Gastroesophageal sphincter (tissue), 4 donors: ENCODE measurements around the gene SLC37A1. TPM values are rescaled to one million over a fixed set of nuclear protein-coding genes. Genes with fewer than 3 reads are reported as not detected.

Experiments
- ATAC-seq: fragments of 150-250 bp; one replicate; pipeline ENCODE4 v1.9.1; 2016; ENCODE audit warnings: mild to moderate bottlenecking, moderate library complexity
- H3K27ac ChIP-seq, 4 donors: fragments of 200-600 bp; sonication (generic) in 3 of 4; 1 replicate in 3 of 4; 2 replicates in 1 of 4; pipeline ENCODE4 v1.5.1; 2016 to 2019
- H3K27me3 ChIP-seq: fragments of 200-600 bp; sonication (generic); one replicate; pipeline ENCODE4 v1.5.1; 2019
- H3K36me3 ChIP-seq, 2 donors: fragments of 200-600 bp; sonication (generic); one replicate each; pipeline ENCODE4 v1.5.1; 2019; ENCODE audit warnings: control low read depth in 1 of 2
- H3K4me1 ChIP-seq, 3 donors: fragments of 200-600 bp; sonication (generic); 1 replicate in 2 of 3; 2 replicates in 1 of 3; pipeline ENCODE4 v1.5.1; 2016 to 2019; ENCODE audit warnings: control low read depth in 2 of 3
- H3K4me3 ChIP-seq, 2 donors: fragments of 200-600 bp; sonication (generic); one replicate each; pipeline ENCODE4 v1.5.1; 2019; ENCODE audit warnings: mild to moderate bottlenecking in 1 of 2, moderate library complexity in 1 of 2
- H3K9me3 ChIP-seq, 3 donors: fragments of 200-600 bp; sonication (generic); one replicate each; pipeline ENCODE4 v1.5.1; 2017 to 2019; ENCODE audit warnings: control low read depth in 2 of 3
- EP300 ChIP-seq: sonication (generic); formaldehyde crosslinking; IDR thresholded peaks from one replicate; pipeline ENCODE4 v1.6.1; 2017; ENCODE audit warnings: antibody characterized with exemption, mild to moderate bottlenecking
- POLR2A ChIP-seq, 2 donors: fragments of 450-650 bp; IDR thresholded peaks; one replicate each; pipeline ENCODE4 v1.6.1; 2017; ENCODE audit warnings: antibody characterized with exemption in 2 of 2, mild to moderate bottlenecking in 2 of 2, moderate library complexity in 1 of 2
- POLR2AphosphoS5 ChIP-seq: sonication (generic); formaldehyde crosslinking; IDR thresholded peaks from one replicate; pipeline ENCODE4 v1.6.1; 2017; ENCODE audit warnings: antibody characterized with exemption
- WGBS, 2 donors: methylation state at CpG; one replicate each; pipeline ENCODE4 v1.1.5; 2018; ENCODE audit warnings: low coverage in 1 of 2; 5-methylcytosine and 5-hydroxymethylcytosine counted together
- total RNA-seq, 4 donors: library from RNA; depleted of rRNA; stranded (reverse); fragments of >200 nt; gene quantifications; one replicate each; pipeline ENCODE4 v1.1.0, GENCODE V29; 2016
- TF ChIP-seq, protein P1 (sequence below), 4 experiments: fragments of 200-600 bp in 2 of 4; fragments of 450-650 bp in 2 of 4; sonication (generic) in 1 of 4; IDR thresholded peaks; one replicate each; pipeline ENCODE4 v1.5.1; 2017 to 2019; ENCODE audit warnings: antibody characterized with exemption in 4 of 4, mild to moderate bottlenecking in 2 of 4, moderate library complexity in 2 of 4

SLC37A1 gene
- total RNA-seq, 4 donors from 2014 or later, result 3.7 to 7.8 (median 4.3) TPM

DNA sequence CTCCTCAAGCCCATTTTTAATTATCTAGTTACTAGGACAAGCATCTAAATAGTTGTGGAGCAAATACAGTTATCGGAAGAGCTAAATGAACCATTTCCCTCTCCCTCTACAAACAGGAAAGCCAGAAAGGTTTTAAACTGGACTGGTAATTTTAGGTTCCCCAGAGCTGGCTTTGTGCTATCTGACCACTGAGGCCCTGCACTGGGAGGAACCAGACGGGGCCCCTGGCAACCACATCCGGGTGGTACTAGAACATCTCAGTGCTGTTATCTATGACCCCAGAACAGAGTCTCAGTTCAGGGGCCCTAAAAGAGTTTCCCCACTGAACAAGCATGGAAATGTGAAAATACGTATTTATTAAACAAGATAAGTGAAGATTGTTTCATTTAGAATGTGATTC, 9.9 kb upstream of the SLC37A1 start:
- Histone ChIP-seq H3K27me3 (no peaks in the 10 kb centered on the region), H3K4me1 (no peaks in the 10 kb centered on the region), H3K36me3 (no peaks in the 10 kb centered on the region), H3K9me3 (no peaks in the 10 kb centered on the region), H3K27ac (no peak overlapping the region), H3K4me3 (no peak overlapping the region)
- 96% methylated on average over 4 of the region's 4 CpGs; no CpG with 5 or more reads in 1 of the 2 donors for WGBS, 2 donors
- ATAC-seq, result no peak
- no peak for TF ChIP-seq POLR2A (IDR thresholded peaks at IDR 0.05)
- TF ChIP-seq EP300, result no peak
- TF ChIP-seq POLR2AphosphoS5, result no peak
- TF ChIP-seq, protein P1, sequence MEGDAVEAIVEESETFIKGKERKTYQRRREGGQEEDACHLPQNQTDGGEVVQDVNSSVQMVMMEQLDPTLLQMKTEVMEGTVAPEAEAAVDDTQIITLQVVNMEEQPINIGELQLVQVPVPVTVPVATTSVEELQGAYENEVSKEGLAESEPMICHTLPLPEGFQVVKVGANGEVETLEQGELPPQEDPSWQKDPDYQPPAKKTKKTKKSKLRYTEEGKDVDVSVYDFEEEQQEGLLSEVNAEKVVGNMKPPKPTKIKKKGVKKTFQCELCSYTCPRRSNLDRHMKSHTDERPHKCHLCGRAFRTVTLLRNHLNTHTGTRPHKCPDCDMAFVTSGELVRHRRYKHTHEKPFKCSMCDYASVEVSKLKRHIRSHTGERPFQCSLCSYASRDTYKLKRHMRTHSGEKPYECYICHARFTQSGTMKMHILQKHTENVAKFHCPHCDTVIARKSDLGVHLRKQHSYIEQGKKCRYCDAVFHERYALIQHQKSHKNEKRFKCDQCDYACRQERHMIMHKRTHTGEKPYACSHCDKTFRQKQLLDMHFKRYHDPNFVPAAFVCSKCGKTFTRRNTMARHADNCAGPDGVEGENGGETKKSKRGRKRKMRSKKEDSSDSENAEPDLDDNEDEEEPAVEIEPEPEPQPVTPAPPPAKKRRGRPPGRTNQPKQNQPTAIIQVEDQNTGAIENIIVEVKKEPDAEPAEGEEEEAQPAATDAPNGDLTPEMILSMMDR (IDR thresholded peaks at IDR 0.05), result no peak

DNA sequence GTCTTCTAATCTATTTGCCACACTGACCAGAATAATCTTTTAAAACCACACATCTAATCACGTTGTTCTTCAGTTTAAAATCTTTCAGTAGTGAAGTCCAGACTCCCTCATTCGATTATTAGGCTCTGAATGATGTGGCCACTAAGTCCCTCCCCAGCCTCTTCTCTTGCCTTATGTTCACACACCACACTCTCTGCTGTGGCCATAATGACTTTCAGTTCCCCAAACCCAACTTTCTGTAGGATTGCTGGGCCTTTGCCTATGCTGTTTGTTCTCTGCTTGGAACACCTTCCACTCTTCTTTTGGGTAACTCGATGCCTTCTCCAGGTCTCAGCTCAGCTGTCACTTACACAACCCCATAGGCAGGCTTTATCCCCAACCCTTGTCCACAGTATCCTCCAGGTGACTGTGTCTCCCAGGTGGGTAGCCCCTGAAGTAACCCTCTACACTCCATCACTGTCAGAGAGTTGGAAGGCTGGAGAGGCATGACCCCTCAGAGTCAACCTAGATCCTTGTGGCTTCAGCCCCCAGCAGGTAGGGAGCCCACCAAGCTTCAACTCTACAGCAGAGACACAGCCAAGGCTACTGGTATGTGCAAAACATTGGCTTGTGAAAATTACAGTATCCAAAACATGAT, 8.4 kb upstream of the SLC37A1 start:
- Histone ChIP-seq H3K27me3 (no peaks in the 10 kb centered on the region), H3K36me3 (no peaks in the 10 kb centered on the region), H3K27ac (no peak overlapping the region), H3K4me3 (no peak overlapping the region), H3K9me3 (no peaks in the 10 kb centered on the region), H3K4me1 (no peaks in the 10 kb centered on the region)
- no peak for ATAC-seq
- WGBS, 2 donors, result 76 to 77% methylated on average over 3 of the region's 3 CpGs
- TF ChIP-seq POLR2A (IDR thresholded peaks at IDR 0.05) (no peak), POLR2AphosphoS5 (no peak), EP300 (no peak)
- TF ChIP-seq, protein P1 (IDR thresholded peaks at IDR 0.05), result no peak

DNA sequence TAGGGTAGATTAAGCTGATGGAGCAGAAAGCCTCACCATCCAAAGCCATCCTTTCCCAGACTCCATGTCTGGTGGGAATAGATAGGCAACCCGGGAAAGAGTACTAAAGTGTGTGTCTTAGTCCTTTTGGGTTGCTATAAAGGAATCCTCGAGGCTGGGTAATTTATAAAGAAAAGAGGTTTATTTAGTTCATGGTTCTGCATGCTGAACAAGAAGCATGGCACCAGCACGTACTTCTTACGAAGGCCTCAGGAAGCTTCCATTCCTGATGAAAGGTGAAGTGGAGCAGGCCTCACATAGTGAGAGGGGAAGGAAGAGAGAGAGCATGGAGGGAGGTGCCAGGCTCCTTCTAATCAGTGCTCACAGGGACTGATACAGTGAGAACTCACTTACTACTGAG, 6.2 kb upstream of the SLC37A1 start:
- Histone ChIP-seq H3K4me1 (no peaks in the 10 kb centered on the region), H3K36me3 (no peaks in the 10 kb centered on the region), H3K9me3 (no peaks in the 10 kb centered on the region), H3K4me3 (no peak overlapping the region), H3K27ac (no peak overlapping the region), H3K27me3 (no peaks in the 10 kb centered on the region)
- ATAC-seq, result no peak
- TF ChIP-seq POLR2A (IDR thresholded peaks at IDR 0.05) (no peak), EP300 (no peak), POLR2AphosphoS5 (no peak)
- TF ChIP-seq, protein P1 (IDR thresholded peaks at IDR 0.05), result no peak
- 79 to 92% methylated on average over 2 to 4 of the region's 4 CpGs for WGBS, 2 donors

- H3K27ac ChIP-seq, result no peak overlapping the region
- H3K27me3 ChIP-seq, result no peaks in the 10 kb centered on the region
- peaks cover 0 to 6% (median 0%) of the 10 kb centered on the region in 3 donors for H3K4me1 ChIP-seq
- WGBS, 2 donors, result 92 to 94% methylated on average over 1 to 2 of the region's 2 CpGs
- no peak overlapping the region for H3K4me3 ChIP-seq
- no peak for ATAC-seq
- H3K9me3 ChIP-seq, result no peaks in the 10 kb centered on the region
- no peak for TF ChIP-seq POLR2AphosphoS5
- no peak for TF ChIP-seq EP300
- no peak for TF ChIP-seq POLR2A (IDR thresholded peaks at IDR 0.05)
- TF ChIP-seq, protein P1 (IDR thresholded peaks at IDR 0.05), result no peak
- H3K36me3 ChIP-seq, result no peaks in the 10 kb centered on the region
Measured at GRCh38 chr21:42508371-42508770, 5.3 kb upstream of the SLC37A1 start.

DNA sequence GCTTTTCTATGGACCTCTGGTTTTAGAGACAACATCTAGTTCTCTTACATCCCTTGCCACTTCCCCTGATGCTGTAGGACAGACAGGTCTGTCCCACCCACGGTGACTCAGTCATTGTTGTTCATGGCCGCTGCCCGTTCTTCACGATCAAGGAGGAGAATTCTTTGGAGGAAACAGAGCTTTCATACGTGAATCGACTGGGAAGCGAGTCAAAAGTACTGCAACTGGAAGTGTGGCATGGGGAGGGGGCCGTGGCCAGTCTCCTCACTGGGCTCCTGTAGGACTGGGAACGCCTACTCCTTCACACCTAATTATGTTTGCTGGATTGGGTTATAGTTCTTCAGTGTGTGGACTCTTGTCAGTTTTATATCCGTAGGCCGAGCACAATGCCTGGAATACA, 4.4 kb upstream of the SLC37A1 start:
- no peak for ATAC-seq
- 61 to 83% methylated on average over 7 to 8 of the region's 11 CpGs for WGBS, 2 donors
- TF ChIP-seq POLR2A (IDR thresholded peaks at IDR 0.05), result no peak
- no peak for TF ChIP-seq EP300
- TF ChIP-seq POLR2AphosphoS5, result no peak
- TF ChIP-seq, protein P1 (IDR thresholded peaks at IDR 0.05), result no peak

More for the DNA sequence above, 4.4 kb upstream of the SLC37A1 start:
- Histone ChIP-seq H3K9me3 (no peaks in the 10 kb centered on the region), H3K4me3 (no peak overlapping the region), H3K4me1 (peaks cover 0 to 7% (median 0%) of the 10 kb centered on the region in 3 donors), H3K27ac (no peak overlapping the region), H3K27me3 (no peaks in the 10 kb centered on the region), H3K36me3 (no peaks in the 10 kb centered on the region)
